HG03097 (cell line): ENCODE data around the gene QARS1.

Experiments
- ATAC-seq: cut with Tn5 transposase; IDR thresholded peaks from one replicate; pipeline ENCODE4 v1.9.1; 2021; ENCODE audit not compliant: unreplicated experiment, low FRiP score

The QARS1 gene

GRCh38 chr3:49104427-49105291 lies at the start of gene QARS1:
TSS of gene QARS1 (minus strand) at chr3:49104757. CDS start at chr3:49104733, 24 bp downstream.
- ATAC-seq, result peak; percentile 58

GRCh38 chr3:49153349-49153912 lies 48.9 kb upstream of the QARS1 start:
- ATAC-seq, result no peak

GRCh38 chr3:49151610-49152009 lies 47.1 kb upstream of the QARS1 start:
- ATAC-seq, result no peak

- no peak for ATAC-seq
These were observed 43.6 kb upstream of the QARS1 start for GRCh38 chr3:49148159-49148558.

GRCh38 chr3:49140080-49140479 lies 35.5 kb upstream of the QARS1 start:
- no peak for ATAC-seq

- ATAC-seq, result no peak
These were observed 30.9 kb upstream of the QARS1 start for GRCh38 chr3:49135499-49135898.

GRCh38 chr3:49134471-49135265 lies 30.1 kb upstream of the QARS1 start:
- no peak for ATAC-seq

- no peak for ATAC-seq
These were observed 28.8 kb upstream of the QARS1 start for GRCh38 chr3:49133226-49133951.

- no peak for ATAC-seq
These were observed 28.1 kb upstream of the QARS1 start, which contains the start of gene LAMB2 for GRCh38 chr3:49132437-49133225. TSS of gene LAMB2 (minus strand) at chr3:49133050. CDS start at chr3:49132867, 183 bp downstream.

GRCh38 chr3:49132073-49132436 lies 27.5 kb upstream of the QARS1 start:
- no peak for ATAC-seq

- ATAC-seq, result no peak
These were observed 27.0 kb upstream of the QARS1 start for GRCh38 chr3:49131576-49131975.

- ATAC-seq, result no peak
These were observed 26.5 kb upstream of the QARS1 start for GRCh38 chr3:49131040-49131439.

- ATAC-seq, result no peak
These were observed 20.6 kb upstream of the QARS1 start for GRCh38 chr3:49124991-49125670.

- ATAC-seq, result no peak
These were observed 19.6 kb upstream of the QARS1 start for GRCh38 chr3:49124203-49124602.

GRCh38 chr3:49123687-49124086 lies 19.1 kb upstream of the QARS1 start:
- ATAC-seq, result no peak

- ATAC-seq, result no peak
These were observed 18.5 kb upstream of the QARS1 start for GRCh38 chr3:49122886-49123545.

- no peak for ATAC-seq
These were observed 17.9 kb upstream of the QARS1 start for GRCh38 chr3:49122451-49122850.

- ATAC-seq, result no peak
These were observed 17.5 kb upstream of the QARS1 start for GRCh38 chr3:49122022-49122421.
